HG02943 (cell line): ENCODE data around the gene RAP2B.
"Not testable (repeated sequence)": the region's sequence is repeated elsewhere in the genome, so short reads cannot be mapped to it uniquely, and the experiment has no call there.

Source experiments
- ATAC-seq: cut with Tn5 transposase; IDR thresholded peaks from one replicate; pipeline ENCODE4 v1.9.1; 2021; ENCODE audit warnings: mild to moderate bottlenecking, low read depth, moderate library complexity; ENCODE audit not compliant: unreplicated experiment

The RAP2B gene

DNA sequence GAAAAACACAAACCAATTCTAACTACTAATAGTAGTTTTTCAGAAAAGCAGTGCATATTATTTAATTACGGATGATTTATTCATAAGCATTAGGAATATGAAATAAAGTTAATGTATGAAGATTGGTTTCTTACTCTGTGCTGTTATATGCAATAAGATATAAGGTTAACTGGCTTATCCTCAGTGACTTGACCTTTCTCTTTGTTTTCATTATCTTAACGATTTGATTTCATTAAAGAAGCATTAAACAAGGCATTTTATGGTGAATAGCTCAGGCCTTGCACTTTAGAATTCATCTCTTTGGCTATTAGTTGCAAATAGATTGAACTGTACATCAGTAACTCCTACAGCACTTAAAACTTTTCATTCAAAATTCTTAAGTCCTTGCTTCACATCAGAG, 28.9 kb downstream of the RAP2B start:
- no peak for ATAC-seq

- no peak for ATAC-seq
Observed at GRCh38 chr3:153192327-153192726, 30.3 kb downstream of the RAP2B start.

DNA sequence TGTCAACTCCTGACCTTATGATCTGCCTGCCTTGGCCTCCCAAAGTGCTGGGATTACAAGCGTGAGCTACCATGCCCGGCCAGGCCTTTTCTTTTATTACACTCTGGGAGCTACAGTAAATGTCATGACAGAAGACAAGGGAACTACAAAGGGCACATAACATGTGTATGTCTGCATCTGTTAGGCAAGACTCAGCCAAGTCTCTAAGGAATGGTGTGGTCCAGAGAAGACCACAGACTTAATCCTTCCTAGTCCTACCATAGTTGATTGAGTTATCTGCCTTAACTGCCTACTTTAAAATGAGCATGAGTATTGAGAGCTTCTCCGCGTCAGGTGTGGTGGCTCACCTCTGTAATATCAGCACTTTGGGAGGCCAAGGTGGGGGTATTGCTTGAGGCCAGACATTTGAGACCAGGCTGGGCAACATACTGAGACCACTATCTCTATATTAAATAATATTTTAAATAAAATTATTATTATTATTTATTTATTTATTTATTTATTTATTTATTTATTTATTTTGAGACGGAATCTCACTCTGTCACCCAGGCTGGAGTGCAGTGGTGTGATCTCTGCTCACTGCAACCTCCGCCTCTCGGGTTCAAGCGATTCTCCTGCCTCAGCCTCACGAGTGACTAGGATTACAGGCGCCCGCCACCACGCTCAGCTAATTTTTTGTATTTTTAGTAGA, 31.9 kb downstream of the RAP2B start:
- not testable (repeated sequence) for ATAC-seq

DNA sequence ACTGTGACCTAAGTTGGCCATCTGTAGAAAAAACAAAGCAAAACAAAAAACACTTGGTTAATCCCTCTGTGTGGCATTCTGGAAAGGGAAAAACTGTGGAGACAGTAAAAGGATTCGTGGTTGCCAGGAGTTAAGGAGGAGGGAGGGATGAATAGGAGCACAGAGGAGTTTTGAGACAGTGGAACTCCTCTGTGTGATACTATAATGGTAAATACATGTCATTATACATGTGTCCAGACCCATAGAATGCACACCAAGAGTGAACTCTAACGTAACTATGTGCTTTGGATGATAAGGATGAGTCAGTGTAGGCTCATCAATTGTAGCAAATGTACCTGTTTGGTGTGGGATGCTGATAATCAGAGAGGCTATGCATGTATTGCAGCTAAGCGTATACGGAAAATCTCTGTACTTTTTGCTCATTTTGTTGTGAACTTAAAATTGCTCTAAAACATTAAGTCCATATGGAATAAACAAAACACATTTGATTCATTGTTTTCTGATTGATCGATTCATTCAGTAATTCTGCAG, 33.4 kb downstream of the RAP2B start:
- no peak for ATAC-seq

DNA sequence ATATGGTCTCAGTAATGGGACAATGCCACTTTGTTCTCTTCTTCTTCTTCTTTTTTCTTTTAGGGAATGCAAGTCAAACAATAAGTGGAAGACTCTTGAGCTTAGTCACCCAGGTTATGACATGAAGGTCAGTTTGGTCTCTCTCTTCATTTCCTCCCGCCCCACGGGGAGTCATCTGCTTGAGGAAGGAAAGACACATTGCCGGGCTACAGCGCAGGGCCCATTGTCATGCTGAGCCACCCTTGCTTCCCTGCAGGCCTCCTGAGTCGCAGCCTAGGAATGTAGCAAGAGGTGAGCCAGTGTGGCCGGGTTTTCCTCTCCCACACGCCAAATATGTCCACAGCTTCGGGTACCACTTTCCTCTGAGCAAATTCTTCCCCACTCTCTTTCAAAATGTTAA, 47.6 kb downstream of the RAP2B start:
- ATAC-seq, result no peak

DNA sequence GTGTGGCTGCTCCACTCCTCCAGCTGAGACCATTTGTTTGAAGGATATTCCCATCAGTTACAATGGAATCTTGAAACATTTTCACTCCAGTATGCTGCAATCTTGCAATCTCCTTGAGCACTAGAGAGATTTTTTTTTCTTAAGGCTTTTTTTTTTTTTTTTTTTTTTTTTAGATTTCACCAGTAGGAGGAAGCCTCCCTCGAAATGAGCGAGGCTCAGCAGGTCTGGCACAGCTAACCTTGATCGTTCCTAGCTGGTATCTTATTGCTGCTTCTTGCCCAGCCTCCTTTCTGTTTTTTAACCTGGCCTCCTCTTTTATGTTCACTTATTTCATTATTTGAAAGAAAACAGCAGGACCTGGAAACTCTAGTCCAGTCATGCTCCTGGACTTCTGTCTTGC, 48.1 kb downstream of the RAP2B start:
- ATAC-seq, result no peak

GRCh38 chr3:153210660-153211059, 48.6 kb downstream of the RAP2B start:
- no peak for ATAC-seq

DNA sequence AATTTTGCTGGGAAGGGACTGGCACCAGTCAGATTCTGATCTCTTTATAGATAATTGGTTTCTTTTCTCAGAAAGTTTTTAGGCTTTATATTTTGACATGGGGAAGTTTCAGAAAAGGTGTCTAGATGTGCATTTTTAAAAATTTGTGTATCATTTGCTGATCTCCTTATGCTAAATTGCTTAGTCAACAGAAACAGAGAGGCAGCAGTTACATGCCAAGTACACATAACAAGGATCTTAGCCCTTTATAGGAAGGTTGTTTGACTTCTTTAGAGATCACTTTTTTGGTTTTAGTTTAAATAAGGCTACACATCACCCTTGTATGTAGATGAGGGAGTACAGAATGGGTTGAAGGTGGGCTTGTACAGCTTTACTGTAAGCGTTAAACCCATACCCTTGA, 53.5 kb downstream of the RAP2B start:
- no peak for ATAC-seq

GRCh38 chr3:153215966-153216365, 53.9 kb downstream of the RAP2B start:
- no peak for ATAC-seq

GRCh38 chr3:153216928-153217327, 54.9 kb downstream of the RAP2B start:
- ATAC-seq, result no peak

DNA sequence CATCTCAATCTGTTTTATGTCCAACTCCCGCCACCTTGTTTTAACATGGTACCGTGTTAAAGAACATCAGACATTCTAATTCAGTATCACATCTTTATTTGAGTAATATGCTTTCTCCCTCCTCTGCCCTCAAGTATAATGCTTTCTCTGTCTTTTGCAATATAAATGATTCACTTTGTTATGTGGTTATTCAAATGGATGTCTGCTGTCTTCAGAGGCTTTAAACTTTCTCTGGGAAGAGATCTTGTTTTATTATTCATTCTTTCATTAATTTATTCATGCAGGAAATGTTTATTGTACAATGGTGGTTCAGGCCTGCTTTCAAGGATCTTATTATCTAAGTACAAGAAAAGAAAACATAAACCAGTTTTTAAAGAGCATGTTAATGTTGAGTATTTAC, 57.1 kb downstream of the RAP2B start:
- no peak for ATAC-seq
